ENCODE results near the gene TXNDC2.
"Not testable (repeated sequence)": the region's sequence is repeated elsewhere in the genome, so short reads cannot be mapped to it uniquely, and the experiment has no call there.

Gene TXNDC2

GRCh38 chr18:9897129-9897528, 11.4 kb downstream of the TXNDC2 start:
- Histone ChIP-seq H3K4me1 (ENCODE audit: low read depth, poor library complexity, severe bottlenecking) (no peaks in the 10 kb centered on the region), H3K36me3 (ENCODE audit: insufficient read depth) (no peaks in the 10 kb centered on the region), H4K20me1 (ENCODE audit: insufficient read depth) (no peaks in the 10 kb centered on the region), H3K27ac (no peak overlapping the region), H3K4me2 (no peak overlapping the region), H3K4me3 (IDR thresholded peaks at IDR 0.05; ENCODE audit: insufficient read depth, low read depth, low read length) (no peak overlapping the region), H3K9ac (no peak overlapping the region), H3K27me3 (ENCODE audit: insufficient read depth, low read depth) (no peaks in the 10 kb centered on the region), H2AFZ (ENCODE audit: low read depth) (no peak overlapping the region), H3K79me2 (ENCODE audit: insufficient read depth, low read depth) (no peaks in the 10 kb centered on the region)
- TF ChIP-seq CTCF (conservative IDR thresholded peaks at IDR 0.05; ENCODE audit: low read depth, low read length), result no peak

GRCh38 chr18:9897787-9898291, 12.1 kb downstream of the TXNDC2 start:
- H2AFZ ChIP-seq (ENCODE audit: low read depth); H3K4me3 ChIP-seq (IDR thresholded peaks at IDR 0.05; ENCODE audit: insufficient read depth, low read depth, low read length); H3K4me2 ChIP-seq; H4K20me1 ChIP-seq (ENCODE audit: insufficient read depth); H3K4me1 ChIP-seq (ENCODE audit: low read depth, poor library complexity, severe bottlenecking); H3K27me3 ChIP-seq (ENCODE audit: insufficient read depth, low read depth); H3K79me2 ChIP-seq (ENCODE audit: insufficient read depth, low read depth); H3K9ac ChIP-seq; H3K27ac ChIP-seq; H3K36me3 ChIP-seq (ENCODE audit: insufficient read depth): not testable (repeated sequence)

GRCh38 chr18:9898792-9899549, 13.2 kb downstream of the TXNDC2 start:
- Histone ChIP-seq H3K27ac (no peak overlapping the region), H2AFZ (ENCODE audit: low read depth) (no peak overlapping the region)

GRCh38 chr18:9899550-9899930, 13.8 kb downstream of the TXNDC2 start:
- H2AFZ ChIP-seq (ENCODE audit: low read depth); H3K36me3 ChIP-seq (ENCODE audit: insufficient read depth); H4K20me1 ChIP-seq (ENCODE audit: insufficient read depth); H3K4me1 ChIP-seq (ENCODE audit: low read depth, poor library complexity, severe bottlenecking); H3K4me2 ChIP-seq; H3K27me3 ChIP-seq (ENCODE audit: insufficient read depth, low read depth); H3K27ac ChIP-seq; H3K79me2 ChIP-seq (ENCODE audit: insufficient read depth, low read depth); H3K4me3 ChIP-seq (IDR thresholded peaks at IDR 0.05; ENCODE audit: insufficient read depth, low read depth, low read length); H3K9ac ChIP-seq: not testable (repeated sequence)

More at GRCh38 chr18:9898792-9899549, 13.2 kb downstream of the TXNDC2 start:
- no peaks in the 10 kb centered on the region for H4K20me1 ChIP-seq (ENCODE audit: insufficient read depth)
- no peaks in the 10 kb centered on the region for H3K4me1 ChIP-seq (ENCODE audit: low read depth, poor library complexity, severe bottlenecking)
- no peaks in the 10 kb centered on the region for H3K36me3 ChIP-seq (ENCODE audit: insufficient read depth)
- no peaks in the 10 kb centered on the region for H3K79me2 ChIP-seq (ENCODE audit: insufficient read depth, low read depth)
- H3K4me3 ChIP-seq (IDR thresholded peaks at IDR 0.05; ENCODE audit: insufficient read depth, low read depth, low read length), result no peak overlapping the region
- no peaks in the 10 kb centered on the region for H3K27me3 ChIP-seq (ENCODE audit: insufficient read depth, low read depth)
- H3K4me2 ChIP-seq, result no peak overlapping the region
- H3K9ac ChIP-seq, result no peak overlapping the region
- no peak for TF ChIP-seq CTCF (conservative IDR thresholded peaks at IDR 0.05; ENCODE audit: low read depth, low read length)

- Histone ChIP-seq H3K27ac (no peak overlapping the region), H4K20me1 (ENCODE audit: insufficient read depth) (no peaks in the 10 kb centered on the region), H3K79me2 (ENCODE audit: insufficient read depth, low read depth) (no peaks in the 10 kb centered on the region), H3K4me3 (IDR thresholded peaks at IDR 0.05; ENCODE audit: insufficient read depth, low read depth, low read length) (no peak overlapping the region), H3K4me1 (ENCODE audit: low read depth, poor library complexity, severe bottlenecking) (no peaks in the 10 kb centered on the region), H2AFZ (ENCODE audit: low read depth) (no peak overlapping the region), H3K27me3 (ENCODE audit: insufficient read depth, low read depth) (no peaks in the 10 kb centered on the region), H3K9ac (no peak overlapping the region), H3K4me2 (no peak overlapping the region), H3K36me3 (ENCODE audit: insufficient read depth) (no peaks in the 10 kb centered on the region)
- TF ChIP-seq CTCF (conservative IDR thresholded peaks at IDR 0.05; ENCODE audit: low read depth, low read length), result no peak
Measured at GRCh38 chr18:9900699-9901098, 14.9 kb downstream of the TXNDC2 start.

Measured in KMS-11 (cell line).